GM12878 (cell line): Measurements from ENCODE around the gene RAD9A. TPM values are rescaled to one million over a fixed set of nuclear protein-coding genes. Genes with fewer than 3 reads are reported as not detected.

Source experiments
- BMI1 ChIP-seq: fragments of 450-650 bp; IDR thresholded peaks from 2 replicates; pipeline ENCODE4 v1.6.1; 2016; ENCODE audit warnings: mild to moderate bottlenecking, moderate library complexity, borderline replicate concordance
- CHD1 ChIP-seq: IDR thresholded peaks from 2 replicates; pipeline ENCODE4 v1.6.1; 2012; ENCODE audit warnings: low read depth, low read length, improper control_type of control experiment
- EP300 ChIP-seq, 2 experiments: fragments of 150-350 bp in 1 of 2; IDR thresholded peaks; 2 replicates each; pipeline ENCODE4 v1.6.1; 2011 to 2012; ENCODE audit warnings: low read depth in 2 of 2, low read length in 2 of 2, borderline replicate concordance in 1 of 2, improper control_type of control experiment in 1 of 2, inconsistent platforms in 1 of 2; ENCODE audit not compliant: control insufficient read depth in 1 of 2
- GATAD2B ChIP-seq: fragments of 450-650 bp; conservative IDR thresholded peaks from 2 replicates; pipeline ENCODE4 v1.6.1; 2017; ENCODE audit warnings: low read depth, mild to moderate bottlenecking, moderate library complexity
- IKZF1 ChIP-seq: fragments of 450-650 bp; conservative IDR thresholded peaks from 2 replicates; pipeline ENCODE4 v1.6.1; 2017; ENCODE audit warnings: antibody characterized with exemption, mild to moderate bottlenecking
- NBN ChIP-seq: fragments of 450-650 bp; IDR thresholded peaks from 2 replicates; pipeline ENCODE4 v1.6.1; 2016
- NR2C2 ChIP-seq: IDR thresholded peaks from 2 replicates; pipeline ENCODE4 v1.6.1; 2011; ENCODE audit warnings: borderline replicate concordance, low read depth; ENCODE audit not compliant: control insufficient read depth, insufficient read length
- RAD51 ChIP-seq: fragments of 450-650 bp; IDR thresholded peaks from 2 replicates; pipeline ENCODE4 v1.6.1; 2016; ENCODE audit warnings: moderate library complexity, mild to moderate bottlenecking, inconsistent platforms
- SMAD1 ChIP-seq: fragments of 450-650 bp; IDR thresholded peaks from 2 replicates; pipeline ENCODE4 v1.6.1; 2018; ENCODE audit warnings: mild to moderate bottlenecking, low read depth; ENCODE audit not compliant: partially characterized antibody
- SMAD5 ChIP-seq: IDR thresholded peaks from 2 replicates; pipeline ENCODE4 v1.6.1; 2016; ENCODE audit warnings: antibody characterized with exemption, low read depth
- SMARCA5 ChIP-seq: fragments of 450-650 bp; IDR thresholded peaks from 2 replicates; pipeline ENCODE4 v1.6.1; 2017; ENCODE audit warnings: mild to moderate bottlenecking
- SMC3 ChIP-seq: IDR thresholded peaks from 2 replicates; pipeline ENCODE4 v1.6.1; 2011; ENCODE audit warnings: low read length, improper control_type of control experiment, borderline replicate concordance
- polyA plus RNA-seq, 11 experiments: library from polyadenylated mRNA; depleted of rRNA in 4 of 11; unstranded in 6 of 11; stranded (reverse) in 5 of 11; fragments of >200 nt; fragmentation: Nextera tagmentation in 4 of 11; fragmentation: Illumina TruSeq in 1 of 11; extraction: Ambion mirVana in 4 of 11; extraction: Trizol in 1 of 11; gene quantifications; 1 replicate in 1 of 11; 2 replicates in 10 of 11; pipeline versions ENCODE4 v1.2.1 to v1.2.3, GENCODE V29; 2011 to 2016; ENCODE audit warnings: inconsistent platforms in 2 of 11, missing spikeins in 2 of 11, low read depth in 1 of 11
- total RNA-seq, 4 experiments: library from RNA; depleted of rRNA in 3 of 4; stranded (reverse); fragments of >200 nt in 3 of 4; fragmentation: Illumina TruSeq in 1 of 4; extraction: Trizol in 1 of 4; gene quantifications; 2 replicates each; pipeline versions ENCODE4 v1.2.1 to v1.2.3, GENCODE V29; 2013 to 2021
- TF ChIP-seq, protein P1 (sequence below): fragments of 450-650 bp; IDR thresholded peaks from 2 replicates; pipeline ENCODE4 v1.6.1; 2016; ENCODE audit warnings: mild to moderate bottlenecking
- TF ChIP-seq, protein P2 (sequence below): IDR thresholded peaks from 2 replicates; pipeline ENCODE4 v1.6.1; 2012; ENCODE audit warnings: low read depth, low read length, improper control_type of control experiment
- TF ChIP-seq, protein P3 (sequence below), 3 experiments: IDR thresholded peaks in 2 of 3; conservative IDR thresholded peaks in 1 of 3; 2 replicates each; pipeline ENCODE4 v1.5.1; 2011; ENCODE audit warnings: low read depth in 3 of 3, low read length in 3 of 3, mild to moderate bottlenecking in 3 of 3, control low read depth in 2 of 3, moderate library complexity in 2 of 3, inconsistent platforms in 1 of 3, mixed read lengths in 1 of 3; ENCODE audit not compliant: control insufficient read depth in 2 of 3, insufficient read depth in 1 of 3; ENCODE audit errors: extremely low read depth in 1 of 3
- TF ChIP-seq, protein P4 (sequence below): fragments of 450-650 bp; IDR thresholded peaks from 2 replicates; pipeline ENCODE4 v1.6.1; 2017; ENCODE audit warnings: mild to moderate bottlenecking, moderate library complexity
- TF ChIP-seq, protein P5 (sequence below): fragments of 150-350 bp; IDR thresholded peaks from 2 replicates; pipeline ENCODE4 v1.6.1; 2016; ENCODE audit warnings: low read depth, low read length

RAD9A gene
- total and polyA plus RNA-seq, 10 of the 15 experiments (the other 5 are each of a cell fraction or from before 2014, with no cell fraction given) = 1.1 to 36.2 (median 19.8) TPM

DNA sequence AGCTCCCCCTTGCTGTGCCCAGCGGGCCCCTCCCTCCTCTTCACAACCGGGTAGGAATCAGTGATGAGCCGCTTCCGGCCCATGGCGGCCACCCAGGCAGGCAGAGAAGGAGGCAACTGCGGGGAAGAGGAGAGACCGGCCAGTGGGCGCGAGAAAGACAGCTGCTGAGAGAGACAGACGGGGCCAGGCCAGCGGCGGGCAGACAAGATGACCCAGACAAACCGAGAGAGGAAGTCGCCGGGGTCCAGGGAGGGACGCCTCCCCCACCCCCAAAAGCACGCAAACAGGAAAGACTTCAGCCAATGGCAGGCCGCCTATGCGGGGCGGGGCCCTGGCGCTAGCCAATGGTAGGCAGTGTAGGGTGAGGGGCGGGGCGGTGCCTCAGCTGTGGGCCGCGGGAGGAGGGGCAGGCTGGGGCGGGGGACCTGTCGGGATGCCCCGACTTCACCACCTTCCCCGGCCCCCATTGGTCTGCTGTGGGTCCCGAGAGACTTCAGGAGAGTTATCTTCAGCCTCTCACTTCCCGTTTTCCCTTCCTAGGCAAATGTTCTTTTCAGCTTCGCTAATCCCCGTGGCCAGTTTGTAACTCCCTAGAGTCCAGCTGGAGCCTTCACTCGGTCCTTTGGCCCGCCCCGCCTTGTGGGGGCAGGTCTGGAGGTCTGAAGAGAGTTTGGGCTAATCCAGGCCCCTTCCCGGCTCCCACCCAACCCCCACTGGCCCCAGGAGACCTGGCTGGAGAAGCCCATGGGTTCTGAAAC lies 38.3 kb upstream of the RAD9A start, which contains the start of gene POLD4 (continued):
- TF ChIP-seq, protein P1, sequence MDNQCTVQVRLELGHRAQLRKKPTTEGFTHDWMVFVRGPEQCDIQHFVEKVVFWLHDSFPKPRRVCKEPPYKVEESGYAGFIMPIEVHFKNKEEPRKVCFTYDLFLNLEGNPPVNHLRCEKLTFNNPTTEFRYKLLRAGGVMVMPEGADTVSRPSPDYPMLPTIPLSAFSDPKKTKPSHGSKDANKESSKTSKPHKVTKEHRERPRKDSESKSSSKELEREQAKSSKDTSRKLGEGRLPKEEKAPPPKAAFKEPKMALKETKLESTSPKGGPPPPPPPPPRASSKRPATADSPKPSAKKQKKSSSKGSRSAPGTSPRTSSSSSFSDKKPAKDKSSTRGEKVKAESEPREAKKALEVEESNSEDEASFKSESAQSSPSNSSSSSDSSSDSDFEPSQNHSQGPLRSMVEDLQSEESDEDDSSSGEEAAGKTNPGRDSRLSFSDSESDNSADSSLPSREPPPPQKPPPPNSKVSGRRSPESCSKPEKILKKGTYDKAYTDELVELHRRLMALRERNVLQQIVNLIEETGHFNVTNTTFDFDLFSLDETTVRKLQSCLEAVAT = peak; percentile 74
- TF ChIP-seq SMARCA5 = peak; percentile 76; the same call in 1 of the 2 replicates
- TF ChIP-seq IKZF1 = peak; percentile 96
- 0 out of 2 replicates have a peak, but pooled peaks have one; percentile 28 for TF ChIP-seq BMI1
- TF ChIP-seq, protein P2, sequence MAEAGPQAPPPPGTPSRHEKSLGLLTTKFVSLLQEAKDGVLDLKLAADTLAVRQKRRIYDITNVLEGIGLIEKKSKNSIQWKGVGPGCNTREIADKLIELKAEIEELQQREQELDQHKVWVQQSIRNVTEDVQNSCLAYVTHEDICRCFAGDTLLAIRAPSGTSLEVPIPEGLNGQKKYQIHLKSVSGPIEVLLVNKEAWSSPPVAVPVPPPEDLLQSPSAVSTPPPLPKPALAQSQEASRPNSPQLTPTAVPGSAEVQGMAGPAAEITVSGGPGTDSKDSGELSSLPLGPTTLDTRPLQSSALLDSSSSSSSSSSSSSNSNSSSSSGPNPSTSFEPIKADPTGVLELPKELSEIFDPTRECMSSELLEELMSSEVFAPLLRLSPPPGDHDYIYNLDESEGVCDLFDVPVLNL = no peak
- TF ChIP-seq, protein P3, sequence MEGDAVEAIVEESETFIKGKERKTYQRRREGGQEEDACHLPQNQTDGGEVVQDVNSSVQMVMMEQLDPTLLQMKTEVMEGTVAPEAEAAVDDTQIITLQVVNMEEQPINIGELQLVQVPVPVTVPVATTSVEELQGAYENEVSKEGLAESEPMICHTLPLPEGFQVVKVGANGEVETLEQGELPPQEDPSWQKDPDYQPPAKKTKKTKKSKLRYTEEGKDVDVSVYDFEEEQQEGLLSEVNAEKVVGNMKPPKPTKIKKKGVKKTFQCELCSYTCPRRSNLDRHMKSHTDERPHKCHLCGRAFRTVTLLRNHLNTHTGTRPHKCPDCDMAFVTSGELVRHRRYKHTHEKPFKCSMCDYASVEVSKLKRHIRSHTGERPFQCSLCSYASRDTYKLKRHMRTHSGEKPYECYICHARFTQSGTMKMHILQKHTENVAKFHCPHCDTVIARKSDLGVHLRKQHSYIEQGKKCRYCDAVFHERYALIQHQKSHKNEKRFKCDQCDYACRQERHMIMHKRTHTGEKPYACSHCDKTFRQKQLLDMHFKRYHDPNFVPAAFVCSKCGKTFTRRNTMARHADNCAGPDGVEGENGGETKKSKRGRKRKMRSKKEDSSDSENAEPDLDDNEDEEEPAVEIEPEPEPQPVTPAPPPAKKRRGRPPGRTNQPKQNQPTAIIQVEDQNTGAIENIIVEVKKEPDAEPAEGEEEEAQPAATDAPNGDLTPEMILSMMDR (IDR thresholded peaks at IDR 0.05 in 2 of 3, conservative IDR thresholded peaks at IDR 0.05 in 1 of 3; ENCODE audit: control insufficient read depth in 2 of 3, extremely low read depth in 1 of 3, insufficient read depth in 1 of 3, low read depth in 3 of 3, low read length in 3 of 3) = no peak
- no peak for TF ChIP-seq SMC3
- no peak for TF ChIP-seq RAD51
- no peak for TF ChIP-seq NR2C2
- peak; percentile 95 for TF ChIP-seq SMAD5
- TF ChIP-seq CHD1 = 0 out of 2 replicates have a peak, but pooled peaks have one; percentile 68
- peak; percentile 87 for TF ChIP-seq GATAD2B
- peak; percentile 75; the same call in 1 of the 2 replicates for TF ChIP-seq NBN
- TF ChIP-seq, protein P4, sequence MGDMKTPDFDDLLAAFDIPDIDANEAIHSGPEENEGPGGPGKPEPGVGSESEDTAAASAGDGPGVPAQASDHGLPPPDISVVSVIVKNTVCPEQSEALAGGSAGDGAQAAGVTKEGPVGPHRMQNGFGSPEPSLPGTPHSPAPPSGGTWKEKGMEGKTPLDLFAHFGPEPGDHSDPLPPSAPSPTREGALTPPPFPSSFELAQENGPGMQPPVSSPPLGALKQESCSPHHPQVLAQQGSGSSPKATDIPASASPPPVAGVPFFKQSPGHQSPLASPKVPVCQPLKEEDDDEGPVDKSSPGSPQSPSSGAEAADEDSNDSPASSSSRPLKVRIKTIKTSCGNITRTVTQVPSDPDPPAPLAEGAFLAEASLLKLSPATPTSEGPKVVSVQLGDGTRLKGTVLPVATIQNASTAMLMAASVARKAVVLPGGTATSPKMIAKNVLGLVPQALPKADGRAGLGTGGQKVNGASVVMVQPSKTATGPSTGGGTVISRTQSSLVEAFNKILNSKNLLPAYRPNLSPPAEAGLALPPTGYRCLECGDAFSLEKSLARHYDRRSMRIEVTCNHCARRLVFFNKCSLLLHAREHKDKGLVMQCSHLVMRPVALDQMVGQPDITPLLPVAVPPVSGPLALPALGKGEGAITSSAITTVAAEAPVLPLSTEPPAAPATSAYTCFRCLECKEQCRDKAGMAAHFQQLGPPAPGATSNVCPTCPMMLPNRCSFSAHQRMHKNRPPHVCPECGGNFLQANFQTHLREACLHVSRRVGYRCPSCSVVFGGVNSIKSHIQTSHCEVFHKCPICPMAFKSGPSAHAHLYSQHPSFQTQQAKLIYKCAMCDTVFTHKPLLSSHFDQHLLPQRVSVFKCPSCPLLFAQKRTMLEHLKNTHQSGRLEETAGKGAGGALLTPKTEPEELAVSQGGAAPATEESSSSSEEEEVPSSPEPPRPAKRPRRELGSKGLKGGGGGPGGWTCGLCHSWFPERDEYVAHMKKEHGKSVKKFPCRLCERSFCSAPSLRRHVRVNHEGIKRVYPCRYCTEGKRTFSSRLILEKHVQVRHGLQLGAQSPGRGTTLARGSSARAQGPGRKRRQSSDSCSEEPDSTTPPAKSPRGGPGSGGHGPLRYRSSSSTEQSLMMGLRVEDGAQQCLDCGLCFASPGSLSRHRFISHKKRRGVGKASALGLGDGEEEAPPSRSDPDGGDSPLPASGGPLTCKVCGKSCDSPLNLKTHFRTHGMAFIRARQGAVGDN = peak; percentile 89
- TF ChIP-seq EP300 (IDR thresholded peaks at IDR 0.05; ENCODE audit: borderline replicate concordance in 1 of 2, control insufficient read depth in 1 of 2, low read depth in 2 of 2, low read length in 2 of 2) = peak; percentile 58 to 67; a peak in 2 of 4 replicates
- TF ChIP-seq, protein P5, sequence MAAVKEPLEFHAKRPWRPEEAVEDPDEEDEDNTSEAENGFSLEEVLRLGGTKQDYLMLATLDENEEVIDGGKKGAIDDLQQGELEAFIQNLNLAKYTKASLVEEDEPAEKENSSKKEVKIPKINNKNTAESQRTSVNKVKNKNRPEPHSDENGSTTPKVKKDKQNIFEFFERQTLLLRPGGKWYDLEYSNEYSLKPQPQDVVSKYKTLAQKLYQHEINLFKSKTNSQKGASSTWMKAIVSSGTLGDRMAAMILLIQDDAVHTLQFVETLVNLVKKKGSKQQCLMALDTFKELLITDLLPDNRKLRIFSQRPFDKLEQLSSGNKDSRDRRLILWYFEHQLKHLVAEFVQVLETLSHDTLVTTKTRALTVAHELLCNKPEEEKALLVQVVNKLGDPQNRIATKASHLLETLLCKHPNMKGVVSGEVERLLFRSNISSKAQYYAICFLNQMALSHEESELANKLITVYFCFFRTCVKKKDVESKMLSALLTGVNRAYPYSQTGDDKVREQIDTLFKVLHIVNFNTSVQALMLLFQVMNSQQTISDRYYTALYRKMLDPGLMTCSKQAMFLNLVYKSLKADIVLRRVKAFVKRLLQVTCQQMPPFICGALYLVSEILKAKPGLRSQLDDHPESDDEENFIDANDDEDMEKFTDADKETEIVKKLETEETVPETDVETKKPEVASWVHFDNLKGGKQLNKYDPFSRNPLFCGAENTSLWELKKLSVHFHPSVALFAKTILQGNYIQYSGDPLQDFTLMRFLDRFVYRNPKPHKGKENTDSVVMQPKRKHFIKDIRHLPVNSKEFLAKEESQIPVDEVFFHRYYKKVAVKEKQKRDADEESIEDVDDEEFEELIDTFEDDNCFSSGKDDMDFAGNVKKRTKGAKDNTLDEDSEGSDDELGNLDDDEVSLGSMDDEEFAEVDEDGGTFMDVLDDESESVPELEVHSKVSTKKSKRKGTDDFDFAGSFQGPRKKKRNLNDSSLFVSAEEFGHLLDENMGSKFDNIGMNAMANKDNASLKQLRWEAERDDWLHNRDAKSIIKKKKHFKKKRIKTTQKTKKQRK = no peak
- peak; percentile 82 for TF ChIP-seq SMAD1
